ENCODE measurements around the gene EHD3.
A peak's percentile ranks its signal among the peaks of the same experiment; 100 is the strongest.

EHD3 gene

DNA sequence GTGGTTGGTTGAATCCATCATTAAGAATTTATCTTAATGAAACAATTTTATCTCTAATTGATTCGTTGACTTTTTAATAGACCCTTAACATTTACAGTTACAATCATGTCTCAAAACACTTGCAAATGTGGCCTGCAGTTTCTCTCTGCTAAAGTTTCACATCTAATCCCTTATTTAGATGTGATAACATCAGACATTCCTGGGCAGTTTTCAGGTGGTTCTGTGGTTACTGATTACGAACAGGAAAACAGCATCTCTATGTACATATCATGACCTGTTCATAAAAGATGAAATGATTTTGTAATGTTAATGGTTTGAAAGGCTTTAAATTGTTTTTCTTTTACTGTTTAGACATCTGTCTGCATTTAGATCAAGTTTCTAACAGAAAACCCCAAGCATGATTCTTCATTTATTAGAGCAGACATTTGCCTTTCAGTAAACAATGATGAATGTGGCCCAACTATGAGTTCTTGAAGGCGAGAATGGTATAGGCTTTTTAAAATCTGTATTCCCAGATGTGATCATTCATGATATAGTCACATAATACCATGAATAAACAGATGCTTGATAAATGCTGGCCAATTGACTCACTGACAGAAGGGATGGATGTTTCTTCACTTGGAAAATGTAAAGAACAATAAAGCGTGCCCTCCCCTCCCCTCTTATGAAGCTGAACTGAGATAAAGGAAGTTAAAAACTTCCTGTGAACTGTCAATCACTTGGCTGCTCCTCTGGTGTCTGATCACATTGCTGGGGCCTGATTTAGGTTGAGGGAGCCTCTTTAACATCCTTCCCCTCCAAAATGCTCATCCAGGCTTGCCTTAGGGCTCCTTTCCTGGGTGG is 20.1 kb upstream of the EHD3 start:
- DNase-seq, result no peak

DNA sequence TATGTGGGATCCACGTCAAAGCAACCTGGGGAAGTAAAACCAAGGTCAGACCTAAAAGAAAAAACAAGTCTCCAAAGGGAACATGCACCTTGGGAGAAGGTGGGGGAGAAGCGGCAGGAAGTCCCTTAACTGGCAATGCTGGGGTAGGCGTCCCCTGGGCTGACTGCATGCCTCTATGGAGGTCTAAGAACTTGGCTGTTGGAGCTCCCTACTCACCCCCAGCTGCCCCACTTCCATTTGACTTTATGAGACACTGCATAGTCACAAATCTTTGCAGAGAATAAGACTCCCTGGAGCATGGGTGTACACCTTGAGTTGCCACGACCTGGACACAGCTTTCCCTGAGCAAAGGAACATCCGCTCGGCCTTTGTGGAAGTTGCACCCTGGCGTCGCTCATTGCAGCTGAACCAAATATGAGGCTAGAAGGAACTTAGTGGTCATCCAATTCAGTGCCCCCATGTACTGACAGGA is 19.5 kb upstream of the EHD3 start:
- DNase-seq, result no peak

DNA sequence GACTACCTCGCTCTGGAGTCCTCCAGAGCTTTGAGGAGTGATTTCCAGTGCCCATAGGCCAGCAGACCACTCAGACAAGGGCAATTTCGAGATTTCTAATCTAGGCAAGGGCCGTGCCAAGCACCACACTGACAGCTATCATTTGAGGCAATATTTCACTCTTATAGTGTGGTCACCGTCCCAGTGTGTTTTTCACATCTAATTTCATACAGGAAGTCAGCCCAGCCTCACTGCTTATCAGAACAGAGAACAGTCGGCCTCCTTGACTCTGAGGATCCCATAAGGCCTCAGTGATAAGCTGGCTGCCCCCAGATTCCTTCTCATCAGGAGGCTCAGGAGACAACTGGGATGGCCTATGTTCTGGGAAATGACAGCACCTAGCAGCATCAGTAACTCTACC is 17.2 kb upstream of the EHD3 start:
- DNase-seq, result no peak

DNA sequence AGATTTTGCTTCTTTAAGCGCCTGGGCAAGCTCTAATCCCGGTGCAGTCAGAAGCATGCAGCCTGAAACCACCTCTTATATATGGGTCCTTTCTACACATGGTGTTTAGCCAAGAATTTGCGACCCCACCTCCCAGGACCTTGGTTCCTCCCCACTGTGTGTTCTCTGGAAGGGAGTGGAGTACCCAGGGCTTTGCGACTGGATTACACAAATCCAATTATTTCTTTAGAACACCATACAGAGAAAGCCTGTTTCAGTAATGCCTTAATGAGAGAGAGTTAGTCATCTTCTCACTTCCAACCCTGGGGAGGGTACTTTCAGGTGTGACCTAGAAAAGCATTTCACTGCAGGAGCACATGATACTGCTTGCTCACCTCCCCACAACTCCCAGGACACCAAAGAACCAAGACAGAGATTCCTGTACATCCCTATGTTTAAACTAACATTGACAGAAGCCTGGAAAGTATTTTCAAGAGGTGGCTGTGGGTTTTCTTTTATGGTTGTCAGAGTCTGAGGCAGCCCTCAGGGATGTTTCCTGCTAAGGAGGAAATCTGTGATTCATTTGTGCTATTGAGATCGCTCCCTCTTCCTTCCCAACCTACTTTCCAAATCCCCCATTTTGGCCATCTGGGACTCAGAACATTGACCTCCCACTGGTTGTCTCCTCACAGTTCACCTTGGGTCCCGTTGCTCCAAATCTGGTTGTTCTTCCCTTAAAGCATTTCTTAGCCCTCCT is 16.3 kb upstream of the EHD3 start, which contains the start of gene CAPN14:
TSS of gene CAPN14 (minus strand) at position 51 of the 736 bp plus-strand sequence. CDS start 12,068 bp downstream, outside the sequence.
- DNase-seq, result no peak

DNA sequence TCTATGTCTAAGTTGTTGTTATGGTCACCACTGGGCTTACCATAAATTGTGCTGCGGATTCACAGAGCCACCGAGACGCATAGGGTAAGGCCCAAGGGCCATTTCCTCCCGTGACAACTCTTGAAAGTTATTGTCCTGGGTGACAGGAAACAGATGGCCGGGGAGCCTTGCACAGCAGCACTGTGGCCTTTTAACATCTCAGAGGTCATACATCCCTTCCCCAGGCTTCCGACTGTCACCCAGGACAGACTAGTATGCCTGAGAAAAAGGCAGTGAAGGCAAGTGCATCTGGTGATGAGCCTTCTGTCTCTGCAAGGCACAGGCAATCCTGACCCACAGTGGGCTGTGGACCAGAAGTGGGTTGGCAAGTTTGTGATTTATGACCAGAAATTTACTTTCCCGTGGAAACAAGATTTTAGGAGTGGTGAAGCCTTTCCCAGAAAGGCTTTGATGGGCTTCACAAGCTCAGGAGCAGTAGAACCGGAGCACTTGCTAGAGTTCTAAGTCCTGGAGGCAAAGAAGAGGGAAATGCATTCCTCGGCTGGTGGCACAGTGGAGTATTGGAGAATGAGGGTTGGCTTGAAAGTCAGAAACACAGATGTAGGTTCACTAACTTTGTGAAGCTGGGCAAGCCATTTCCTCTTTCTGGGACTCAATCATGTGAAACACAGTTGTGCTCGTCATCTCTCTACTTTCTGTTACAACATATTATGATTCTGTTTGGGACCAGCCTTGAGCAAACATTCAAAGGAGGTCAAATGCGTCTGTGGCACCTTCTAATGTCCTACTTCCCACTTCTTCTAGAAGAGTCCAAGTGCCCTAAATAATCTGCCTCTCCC is 14.6 kb upstream of the EHD3 start:
- no peak for DNase-seq

DNA sequence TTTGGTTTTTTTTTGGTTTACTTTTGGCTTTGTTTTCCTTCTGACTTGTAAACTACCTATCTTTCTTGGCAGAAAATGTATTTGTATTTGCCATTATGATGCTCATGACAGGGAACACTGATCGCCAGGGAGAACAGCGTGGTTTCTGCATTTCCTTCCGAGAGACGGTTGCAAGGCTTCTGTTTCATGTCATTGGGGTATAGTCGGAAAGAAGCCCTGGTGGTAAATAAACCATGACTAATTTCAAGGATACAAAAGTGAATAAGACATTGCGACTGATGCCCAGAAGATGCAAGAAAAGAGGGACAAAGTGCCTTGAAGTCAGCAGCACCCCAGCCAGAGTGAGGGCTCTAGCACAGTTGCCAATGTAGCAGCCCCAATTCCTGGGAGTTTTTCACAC is 12.4 kb upstream of the EHD3 start:
- no peak for DNase-seq

DNA sequence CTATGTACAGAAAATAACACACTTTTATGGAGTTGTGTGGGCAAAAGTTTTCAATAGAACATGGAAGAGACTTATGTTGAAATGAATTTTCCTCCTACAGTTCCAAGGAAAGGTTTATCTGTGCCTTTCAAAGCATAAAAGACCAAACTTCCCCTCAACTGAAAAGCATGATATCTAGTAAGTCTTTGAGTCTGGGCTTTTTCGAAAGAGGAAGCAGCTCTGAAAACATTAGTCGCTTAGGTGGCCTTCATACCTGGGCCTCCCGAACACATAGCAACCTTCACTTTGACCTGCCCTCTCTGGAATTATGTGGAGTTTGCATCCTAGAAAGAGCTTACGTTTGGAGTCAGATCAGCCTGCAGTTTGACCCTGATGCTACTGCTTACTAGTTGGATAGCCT is 11.9 kb upstream of the EHD3 start:
- no peak for DNase-seq

DNA sequence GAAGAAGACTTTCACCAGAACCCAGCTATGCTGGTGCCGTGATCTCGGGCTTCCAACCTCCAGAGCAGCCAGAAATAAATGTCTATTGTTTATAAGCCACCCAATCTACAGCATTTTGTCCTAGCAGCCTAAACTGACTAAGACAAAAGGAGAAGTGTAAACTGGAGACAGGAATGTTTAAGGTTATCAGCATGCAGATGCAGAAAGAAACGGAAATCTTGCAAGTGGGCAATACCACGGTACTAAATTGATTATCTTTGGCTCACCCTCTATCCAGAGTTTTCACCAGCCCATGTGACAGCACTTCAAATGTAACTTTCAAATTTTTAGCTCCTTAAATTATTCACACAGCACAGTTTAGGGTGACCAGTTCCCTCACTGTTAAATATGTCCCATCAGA is 10.9 kb upstream of the EHD3 start:
- DNase-seq, result no peak

DNA sequence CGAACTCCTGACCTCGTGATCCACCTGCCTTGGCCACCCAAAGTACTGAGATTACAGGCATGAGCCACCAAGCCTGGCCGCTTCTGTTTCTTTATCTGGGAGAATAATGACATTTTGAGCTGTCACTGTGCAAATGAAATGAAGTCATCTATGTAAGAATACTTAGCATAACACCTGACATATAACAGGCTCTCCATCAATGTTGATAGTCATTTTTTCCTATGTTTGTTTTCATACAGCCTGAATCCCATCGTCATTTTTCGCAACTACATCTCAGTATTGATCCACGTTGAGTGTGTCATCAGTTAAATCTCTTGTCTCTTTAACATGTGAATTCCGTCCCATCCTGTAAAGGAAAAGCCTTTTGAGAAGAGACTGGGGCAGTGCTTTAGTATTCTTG is 10.2 kb upstream of the EHD3 start:
- no peak for DNase-seq

DNA sequence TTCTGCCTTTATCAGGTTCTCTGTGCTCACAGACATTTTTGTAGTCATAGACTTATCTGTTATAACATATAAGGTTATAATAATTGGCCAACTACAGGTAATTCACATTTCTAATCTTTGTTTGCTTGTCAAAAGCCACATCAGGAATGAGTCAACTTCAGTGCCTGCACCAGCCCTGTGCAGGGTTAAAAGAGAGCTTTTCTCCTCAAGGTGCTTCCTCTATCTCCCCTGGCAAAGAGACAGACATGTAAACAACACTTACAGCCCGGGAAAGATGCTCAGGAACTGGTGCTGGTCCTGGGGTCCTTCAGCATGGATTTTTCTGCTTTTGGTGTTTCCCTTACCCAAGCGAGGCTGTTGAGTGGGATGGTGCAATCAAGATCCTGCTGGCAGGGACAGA is 7.7 kb upstream of the EHD3 start:
- no peak for DNase-seq

DNA sequence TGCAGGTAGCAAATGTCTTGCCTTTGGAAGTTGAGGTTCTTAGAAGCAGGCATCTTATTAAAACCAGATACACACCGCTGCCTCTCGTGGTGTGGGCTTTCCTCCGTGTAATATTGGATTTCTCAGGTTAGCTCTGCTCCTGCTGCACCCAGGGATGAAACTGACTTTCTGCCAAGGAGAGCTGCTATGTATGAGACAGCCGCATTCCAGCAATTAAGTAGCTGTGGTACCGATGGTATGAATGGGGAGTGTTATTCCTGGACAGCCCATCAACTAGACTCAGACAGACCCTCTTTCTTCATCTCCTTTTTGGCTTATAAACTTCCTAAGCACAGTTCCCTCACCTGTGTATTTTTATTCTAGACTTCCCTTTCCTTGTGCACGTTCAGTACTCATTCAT is 6.8 kb upstream of the EHD3 start:
- DNase-seq, result no peak

DNA sequence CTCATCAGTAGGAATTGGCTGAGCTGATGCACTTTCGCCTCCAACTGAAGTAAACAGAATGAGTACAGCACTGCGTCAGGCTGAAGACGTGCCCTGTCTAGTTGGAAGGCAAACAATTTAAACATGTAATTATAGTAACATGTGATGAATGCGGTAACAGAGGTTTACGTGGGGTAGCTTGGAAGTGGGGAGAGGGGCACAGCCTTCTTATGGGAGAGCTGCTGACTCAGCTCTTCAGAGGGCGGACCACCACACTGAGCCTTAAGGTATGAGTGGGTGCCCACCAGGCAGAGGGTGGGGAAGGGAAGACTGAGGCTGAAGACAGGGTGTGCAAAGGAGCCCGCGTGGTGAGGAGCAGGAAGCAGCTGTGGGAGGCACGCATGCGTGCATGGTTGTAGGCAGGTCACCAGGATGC is 6.2 kb upstream of the EHD3 start:
- no peak for DNase-seq

DNA sequence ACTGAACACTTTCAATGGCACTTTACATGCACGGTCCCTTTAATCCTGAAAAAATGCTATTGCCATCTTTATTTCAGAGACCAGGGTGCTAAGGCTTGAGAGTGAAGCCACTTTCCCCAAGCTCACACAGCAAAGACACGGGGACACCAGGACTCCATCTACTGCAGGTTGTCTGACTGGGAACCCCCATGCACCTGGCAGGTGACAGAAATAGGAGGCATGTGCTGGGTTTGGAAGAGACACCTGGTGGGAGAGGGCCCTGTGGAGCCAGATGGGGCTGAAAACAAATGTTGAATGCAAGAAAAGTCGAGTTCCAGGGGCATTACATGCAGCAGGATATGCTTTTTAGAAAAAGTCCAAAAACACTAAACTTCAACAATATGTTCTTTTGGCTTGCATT is 5.2 kb upstream of the EHD3 start:
- DNase-seq, result no peak

DNA sequence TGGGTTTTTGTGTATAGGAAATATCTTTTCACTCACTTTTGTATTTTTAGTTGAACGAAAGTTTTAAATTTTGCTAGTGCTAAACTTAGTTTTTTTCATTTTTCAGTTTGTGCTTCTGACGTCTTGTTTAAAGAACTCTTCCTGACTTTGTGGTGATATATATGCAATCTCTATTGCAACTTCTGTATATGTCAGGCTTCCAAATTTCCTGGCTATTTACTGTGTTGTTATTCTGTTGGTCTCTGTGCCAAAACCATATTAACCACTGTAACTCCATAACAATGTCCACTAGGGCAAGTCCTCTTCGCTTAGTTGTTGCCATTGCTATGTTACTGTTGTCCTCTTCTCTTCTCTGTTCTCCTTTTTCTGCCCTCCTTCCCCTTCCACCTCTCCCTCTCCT is 3.2 kb upstream of the EHD3 start:
- no peak for DNase-seq

DNA sequence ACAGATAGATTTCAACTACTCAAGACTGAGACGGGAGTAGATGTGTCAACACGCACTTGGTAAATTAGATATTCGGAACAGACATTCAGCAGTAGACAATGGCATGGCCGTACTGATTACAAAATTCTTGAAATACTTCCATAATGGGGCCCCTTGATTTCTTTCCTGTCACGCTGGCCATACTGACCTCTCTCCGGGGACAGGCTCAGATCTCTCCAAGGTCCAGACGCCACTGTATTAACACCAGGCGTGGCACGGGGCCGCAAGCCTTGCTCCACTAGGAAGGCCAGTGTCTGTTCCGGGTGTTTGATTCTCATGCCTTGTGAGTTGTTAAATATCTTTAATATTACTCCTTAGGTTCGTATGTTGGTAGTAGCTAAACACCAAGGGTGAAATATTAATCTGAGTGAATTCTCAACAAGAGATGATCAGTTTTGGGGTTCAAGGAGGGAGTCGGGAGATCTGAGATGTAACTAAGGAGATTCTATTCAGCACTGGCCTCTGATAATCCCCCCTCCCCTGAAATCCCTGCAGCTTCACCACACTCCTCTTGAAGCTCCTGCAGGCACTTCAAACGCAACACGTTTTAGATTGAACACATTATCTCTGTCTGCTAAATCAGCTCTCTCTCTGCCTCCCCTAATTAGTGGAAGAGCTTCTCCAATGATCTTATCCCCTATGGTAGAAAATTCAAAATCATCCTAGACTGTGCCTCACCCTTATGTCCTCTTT is 2.2 kb upstream of the EHD3 start:
- DNase-seq, result no peak

DNA sequence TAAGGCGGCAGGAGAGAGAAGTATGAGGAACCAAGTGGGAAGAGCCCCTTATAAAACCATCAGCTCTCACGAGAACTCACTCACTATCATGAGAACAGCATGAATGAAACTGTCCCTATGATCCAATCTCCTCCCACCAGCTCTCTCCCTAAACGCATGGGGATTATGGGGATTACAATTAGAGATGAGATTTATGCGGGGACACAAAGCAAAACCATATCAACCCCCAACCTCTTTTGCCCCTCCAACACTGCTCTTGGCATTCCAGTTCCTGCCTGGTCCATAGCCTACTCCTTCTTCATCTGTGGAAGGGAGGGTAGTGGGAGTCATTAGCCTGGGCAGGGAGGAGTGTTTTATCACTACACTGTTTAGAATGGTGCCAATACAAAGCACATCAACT is 1.4 kb upstream of the EHD3 start:
- no peak for DNase-seq

DNA sequence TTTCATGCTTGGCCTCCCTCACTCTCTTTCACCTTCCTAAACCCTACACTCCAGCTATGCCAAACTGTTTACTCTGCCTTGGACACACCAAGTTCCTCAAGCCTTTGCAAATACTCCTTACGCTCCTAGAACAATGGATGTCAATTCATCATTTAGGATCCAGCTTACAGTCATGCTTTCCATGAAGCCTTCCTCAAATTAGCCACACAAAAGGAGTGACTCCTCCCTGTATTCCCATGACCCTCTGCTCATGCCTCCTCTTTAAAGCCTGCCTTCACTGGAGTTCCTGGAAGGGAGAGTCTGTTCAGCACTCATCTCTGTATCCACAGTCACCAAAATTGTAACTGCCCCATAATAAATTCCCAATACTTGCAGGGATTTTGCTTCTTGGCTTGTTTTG is 721 bp upstream of the EHD3 start:
- DNase-seq, result peak in 1 of 14 donors; percentile 45

DNA sequence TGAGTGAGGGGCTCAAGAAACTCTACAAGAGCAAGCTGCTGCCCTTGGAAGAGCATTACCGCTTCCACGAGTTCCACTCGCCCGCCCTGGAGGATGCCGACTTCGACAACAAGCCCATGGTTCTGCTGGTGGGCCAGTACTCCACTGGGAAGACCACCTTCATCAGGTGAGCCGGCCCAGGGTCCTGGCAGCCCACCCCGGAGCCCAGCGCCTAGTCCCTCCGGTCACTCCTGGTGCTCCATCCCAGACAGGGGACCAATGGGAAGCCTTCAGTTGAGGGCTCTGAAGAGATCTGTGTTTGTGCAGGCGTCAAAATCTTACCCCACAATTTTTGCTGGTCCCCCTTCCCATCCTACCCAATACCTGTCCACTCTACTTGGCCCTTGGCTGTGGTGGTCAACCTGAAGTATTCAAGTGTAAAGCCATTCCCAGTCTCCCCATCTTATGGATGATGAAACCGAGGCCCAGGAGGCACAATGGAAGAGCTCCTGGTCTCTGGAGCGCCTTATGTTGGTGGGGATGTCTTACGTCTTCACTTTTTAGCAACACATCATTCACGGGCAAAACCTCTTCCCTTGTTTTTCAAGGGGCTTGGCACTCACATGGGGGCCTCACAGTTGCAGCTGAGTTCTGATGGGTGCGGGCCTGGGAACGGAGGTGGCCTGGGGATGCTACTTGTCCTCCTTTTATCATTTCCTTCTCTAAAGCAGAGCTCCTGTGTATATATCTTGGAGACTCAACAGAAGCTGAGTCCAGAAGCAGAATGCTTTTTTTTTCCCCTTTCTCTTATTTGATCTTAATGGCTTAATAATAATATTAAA is 941 bp downstream of the EHD3 start:
- peak in 1 of 14 donors; percentile 30 for DNase-seq

DNA sequence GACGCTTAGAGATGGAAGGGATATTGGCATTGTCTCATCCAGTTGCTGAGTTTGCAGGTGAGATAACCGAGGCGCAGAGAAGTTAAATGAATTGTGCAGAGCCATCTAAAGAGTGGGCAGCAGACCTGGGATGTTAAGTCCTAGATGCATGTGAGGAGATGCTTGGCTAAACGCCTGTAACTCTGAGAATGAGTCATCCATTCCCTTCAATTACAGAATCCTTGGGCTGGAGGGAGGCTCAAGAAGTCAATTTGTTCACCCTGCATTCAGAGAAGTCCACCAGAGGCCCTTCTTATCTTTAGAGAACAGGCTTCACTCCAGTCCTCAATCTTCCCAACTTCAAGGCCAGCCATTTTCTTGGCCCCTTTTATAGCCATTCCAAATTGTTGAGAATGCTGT is 1.6 kb downstream of the EHD3 start:
- DNase-seq, result peak in 1 of 14 donors; percentile 47

DNA sequence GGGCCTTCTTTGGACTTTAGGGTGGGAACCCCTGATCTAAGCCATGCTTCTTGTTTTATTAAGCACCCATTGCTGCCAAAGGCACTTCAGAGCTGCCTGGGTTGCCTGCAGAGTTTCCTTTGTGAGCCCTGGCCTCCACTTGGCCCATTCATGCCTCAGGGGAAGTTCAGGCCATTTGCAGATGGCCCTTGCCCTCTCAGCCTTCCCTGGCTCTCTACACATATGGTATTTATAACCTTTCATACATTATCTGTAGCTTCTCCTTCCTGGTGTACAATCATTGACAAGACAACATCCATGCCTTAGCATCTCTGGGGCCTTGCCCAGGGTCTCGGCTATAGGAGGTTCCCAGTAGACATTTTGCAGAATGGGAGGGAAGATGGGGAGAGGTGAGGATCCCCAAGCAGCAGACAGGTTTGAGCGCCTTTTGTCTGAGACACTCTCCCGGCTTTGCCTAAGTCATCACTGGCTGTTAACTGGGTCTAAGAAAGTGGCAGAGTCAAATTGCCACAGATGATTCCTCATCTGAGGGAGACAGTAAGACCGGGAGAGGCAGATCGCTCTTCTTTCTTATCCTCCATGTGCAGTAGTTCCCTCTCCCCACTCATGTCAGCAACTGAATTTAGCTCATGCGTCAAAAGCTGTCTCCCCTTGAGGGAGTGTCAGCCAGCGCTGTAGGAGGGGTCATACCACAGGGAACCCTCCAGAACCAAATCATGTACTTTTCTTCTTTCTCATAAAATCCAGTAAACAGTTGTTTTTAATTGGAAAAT is 2.7 kb downstream of the EHD3 start:
- peak in 1 of 14 donors; percentile 24 for DNase-seq

All from C1 segment of cervical spinal cord (tissue), 14 donors.